MM.1S (cell line): ENCODE data around the gene METTL17.
"Not testable (repeated sequence)": the region's sequence is repeated elsewhere in the genome, so short reads cannot be mapped to it uniquely, and the experiment has no call there.

Experiments used
- DNase-seq: peaks from one replicate; pipeline ENCODE4 v3.0.0-alpha.2; 2015
- H2AFZ ChIP-seq: fragments of 300-600 bp; sonication (generic); 2 replicates; pipeline ENCODE4 v1.6.0; 2016; ENCODE audit warnings: antibody characterized with exemption, low read length
- H3F3A ChIP-seq: fragments of 300-600 bp; sonication (generic); 2 replicates; pipeline ENCODE4 v1.6.1; 2016; ENCODE audit warnings: mild to moderate bottlenecking, antibody characterized with exemption, low read length, moderate library complexity, mixed read lengths; ENCODE audit not compliant: insufficient read depth
- H3K27ac ChIP-seq: fragments of 300-600 bp; sonication (generic); 2 replicates; pipeline ENCODE4 v1.5.1; 2016; ENCODE audit warnings: mild to moderate bottlenecking, low read length
- H3K27me3 ChIP-seq: fragments of 300-600 bp; sonication (generic); replicated peaks from 2 replicates; pipeline ENCODE4 v1.6.0; 2016; ENCODE audit warnings: low read length; ENCODE audit not compliant: insufficient read depth
- H3K36me3 ChIP-seq: fragments of 300-600 bp; sonication (generic); replicated peaks from 2 replicates; pipeline ENCODE4 v1.6.1; 2016; ENCODE audit warnings: mild to moderate bottlenecking, low read length, mixed read lengths; ENCODE audit not compliant: insufficient read depth
- H3K4me1 ChIP-seq: fragments of 300-600 bp; sonication (generic); 2 replicates; pipeline ENCODE4 v1.6.1; 2016; ENCODE audit warnings: low read length, mixed read lengths
- H3K4me2 ChIP-seq: fragments of 300-600 bp; sonication (generic); 2 replicates; pipeline ENCODE4 v1.6.0; 2016; ENCODE audit warnings: low read depth, low read length
- H3K4me3 ChIP-seq: fragments of 300-600 bp; sonication (generic); 2 replicates; pipeline ENCODE4 v1.5.1; 2016; ENCODE audit warnings: low read length, mixed read lengths
- H3K79me2 ChIP-seq: fragments of 300-600 bp; sonication (generic); 2 replicates; pipeline ENCODE4 v1.6.1; 2016; ENCODE audit warnings: mixed run types, low read length, mixed read lengths
- H3K9ac ChIP-seq: fragments of 300-600 bp; sonication (generic); 2 replicates; pipeline ENCODE4 v1.6.1; 2016; ENCODE audit warnings: low read length, mixed read lengths
- H3K9me2 ChIP-seq: fragments of 300-600 bp; sonication (generic); replicated peaks from 2 replicates; pipeline ENCODE4 v1.6.1; 2016; ENCODE audit warnings: mild to moderate bottlenecking, low read length, mixed read lengths; ENCODE audit not compliant: insufficient read depth
- H3K9me3 ChIP-seq: fragments of 300-600 bp; sonication (generic); replicated peaks from 2 replicates; pipeline ENCODE4 v1.6.1; 2016; ENCODE audit warnings: mild to moderate bottlenecking, low read length, mixed read lengths; ENCODE audit not compliant: insufficient read depth
- H4K20me1 ChIP-seq: fragments of 300-600 bp; sonication (generic); 2 replicates; pipeline ENCODE4 v1.6.1; 2016; ENCODE audit warnings: mild to moderate bottlenecking, low read length, moderate library complexity, mixed read lengths; ENCODE audit not compliant: insufficient read depth
- CTCF ChIP-seq: fragments of 300-600 bp; sonication (generic); IDR thresholded peaks from 2 replicates; pipeline ENCODE4 v1.5.1; 2016; ENCODE audit warnings: antibody characterized with exemption, low read length, mixed read lengths
- EZH2 ChIP-seq: fragments of 300-600 bp; sonication (generic); optimal IDR thresholded peaks from 2 replicates; pipeline ENCODE3; 2017; ENCODE audit warnings: low read depth, mild to moderate bottlenecking, antibody characterized with exemption, low read length, mixed read lengths

METTL17 gene

GRCh38 chr14:20989787-20990600 lies at the start of gene METTL17:
METTL17 (plus strand) TSS chr14:20989980; CDS start chr14:20990003, 23 bp downstream.
- H3K9me2 ChIP-seq: no peaks in the 10 kb centered on the region
- H3K79me2 ChIP-seq: peaks cover 17% of the 10 kb centered on the region
- peak within 1 kb of the TSS; percentile 87 for H3K4me3 ChIP-seq
- no peaks in the 10 kb centered on the region for H4K20me1 ChIP-seq
- H3K36me3 ChIP-seq: no peaks in the 10 kb centered on the region
- H3K27ac ChIP-seq: peak within 1 kb of the TSS; percentile 60; the same call in 1 of the 2 replicates
- no peaks in the 10 kb centered on the region for H3K9me3 ChIP-seq
- no peaks in the 10 kb centered on the region for H3K4me1 ChIP-seq
- no peaks in the 10 kb centered on the region for H3K27me3 ChIP-seq
- TF ChIP-seq EZH2: no peak
- TF ChIP-seq CTCF: peak; percentile 42
- DNase-seq: peak; percentile 88
- H3F3A ChIP-seq: no peaks in the 10 kb centered on the region
- H3K4me2 ChIP-seq: peak within 1 kb of the TSS; percentile 73
- H2AFZ ChIP-seq: peak within 1 kb of the TSS; percentile 58; the same call in 1 of the 2 replicates
- H3K9ac ChIP-seq: peak within 1 kb of the TSS; percentile 70

- not testable (repeated sequence) for H3K4me2 ChIP-seq, H3K27me3 ChIP-seq, H3F3A ChIP-seq
Measured at GRCh38 chr14:20945146-20945545, 44.6 kb upstream of the METTL17 start.

GRCh38 chr14:20946707-20947106 lies 43.1 kb upstream of the METTL17 start:
- H4K20me1 ChIP-seq, H3K27me3 ChIP-seq, H3K36me3 ChIP-seq, H3K4me1 ChIP-seq, H2AFZ ChIP-seq, H3K4me3 ChIP-seq, DNase-seq, H3K9ac ChIP-seq, H3K79me2 ChIP-seq, H3F3A ChIP-seq, H3K9me2 ChIP-seq, H3K9me3 ChIP-seq, H3K27ac ChIP-seq, H3K4me2 ChIP-seq: not testable (repeated sequence)

More at GRCh38 chr14:20945146-20945545, 44.6 kb upstream of the METTL17 start:
- not testable (repeated sequence) for H3K27ac ChIP-seq, DNase-seq, H3K9ac ChIP-seq, H3K79me2 ChIP-seq, H3K36me3 ChIP-seq, H4K20me1 ChIP-seq, H3K4me1 ChIP-seq, H3K9me2 ChIP-seq, H3K9me3 ChIP-seq, H3K4me3 ChIP-seq, H2AFZ ChIP-seq

- H3K4me1 ChIP-seq, H3F3A ChIP-seq, H3K4me2 ChIP-seq, H3K9me3 ChIP-seq, H4K20me1 ChIP-seq, H3K9ac ChIP-seq, H3K9me2 ChIP-seq, H3K79me2 ChIP-seq, H3K27ac ChIP-seq, H3K4me3 ChIP-seq, H2AFZ ChIP-seq, H3K36me3 ChIP-seq, H3K27me3 ChIP-seq, DNase-seq: not testable (repeated sequence)
Measured at GRCh38 chr14:20954736-20955537, 34.8 kb upstream of the METTL17 start, which contains the start of gene RNASE2. RNASE2 (plus strand) TSS chr14:20955487; CDS start chr14:20955772, 285 bp downstream.

- not testable (repeated sequence) for H3K27ac ChIP-seq, H2AFZ ChIP-seq, H3K9me3 ChIP-seq, H3K36me3 ChIP-seq, H3K4me2 ChIP-seq, H3K9me2 ChIP-seq, H3K4me3 ChIP-seq, H4K20me1 ChIP-seq, H3K27me3 ChIP-seq, H3K79me2 ChIP-seq, DNase-seq, H3K4me1 ChIP-seq, H3F3A ChIP-seq, H3K9ac ChIP-seq
Measured at GRCh38 chr14:20955538-20955873, 34.3 kb upstream of the METTL17 start.
